Measurements from ENCODE around the gene KIAA0930. TPM values are rescaled to one million over a fixed set of nuclear protein-coding genes. Genes with fewer than 3 reads are reported as not detected.
"Not testable (repeated sequence)": the region's sequence is repeated elsewhere in the genome, so short reads cannot be mapped to it uniquely, and the experiment has no call there.

The KIAA0930 gene
- total RNA-seq, 3 donors from 2014 or later (not counting 1 experiment from before 2014, with no cell fraction given): 32.6 to 39.1 (median 38.4) TPM

DNA sequence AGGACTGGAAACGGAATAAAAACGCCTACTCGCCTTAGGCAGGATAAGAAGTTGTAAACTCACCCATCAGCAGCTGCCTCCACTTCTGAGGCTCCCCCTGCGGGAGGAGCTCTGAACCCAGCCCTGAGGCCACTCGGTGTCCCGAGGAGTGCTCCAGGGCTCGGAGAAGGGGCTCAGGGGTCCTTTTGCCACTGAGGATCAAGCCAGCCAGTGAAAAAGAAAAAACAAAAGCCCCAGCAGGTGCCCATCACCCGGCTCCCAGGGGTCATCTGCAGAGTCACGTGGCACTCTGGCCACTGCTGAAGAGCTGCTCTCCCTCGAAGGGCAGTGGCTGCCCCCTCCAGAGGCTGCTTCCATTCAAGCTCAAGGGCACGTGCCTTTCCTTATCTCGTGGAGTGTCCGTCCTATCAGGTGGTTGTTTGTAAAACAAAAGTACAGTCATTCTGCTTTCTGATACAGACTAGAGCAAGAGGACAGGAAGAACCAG is 48.0 kb downstream of the KIAA0930 start:
- no peak overlapping the region for H3K27ac Mint-ChIP-seq
- H3K27me3 Mint-ChIP-seq (ENCODE audit: low read depth in 2 of 2): no peaks in the 10 kb centered on the region
- no peak overlapping the region for H3K27ac ChIP-seq (ENCODE audit: low read length)

DNA sequence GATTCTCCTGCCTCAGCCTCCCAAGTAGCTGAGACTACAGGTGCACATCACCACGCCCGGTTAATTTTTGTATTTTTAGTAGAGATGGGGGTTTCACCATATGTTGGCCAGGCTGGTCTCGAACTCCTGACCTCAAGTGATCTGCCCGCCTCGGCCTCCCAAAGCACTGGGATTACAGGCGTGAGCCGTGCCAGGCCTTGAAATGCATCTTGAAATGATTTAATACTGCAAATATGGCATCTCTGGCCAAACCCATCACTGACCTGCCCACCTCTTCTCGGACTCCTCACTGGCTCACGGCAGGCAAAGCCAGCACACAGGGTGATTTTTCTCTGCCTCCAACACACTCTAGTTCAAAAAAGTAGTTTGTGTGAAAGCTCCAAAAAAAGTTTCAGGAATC is 48.9 kb downstream of the KIAA0930 start:
- H3K27ac ChIP-seq (ENCODE audit: low read length); H3K27me3 Mint-ChIP-seq (ENCODE audit: low read depth in 2 of 2); H3K9me3 Mint-ChIP-seq; H3K27me3 ChIP-seq (ENCODE audit: control insufficient read depth, insufficient read depth, low read length); H3K9me3 ChIP-seq (ENCODE audit: control insufficient read depth, insufficient read depth, low read length); H3K36me3 Mint-ChIP-seq; intact Hi-C loops (cut with micrococcal nuclease); H3K4me3 Mint-ChIP-seq; H3K4me1 ChIP-seq (ENCODE audit: control insufficient read depth, insufficient read depth, low read length); DNase-seq; H3K4me3 ChIP-seq (ENCODE audit: low read length); H3K27ac Mint-ChIP-seq; ATAC-seq; H3K4me1 Mint-ChIP-seq: not testable (repeated sequence)
- WGBS (ENCODE audit: insufficient coverage): 94% methylated on average over 8 of the region's 9 CpGs
- H3K36me3 ChIP-seq (ENCODE audit: control insufficient read depth, insufficient read depth, low read length): peaks cover 23% of the 10 kb centered on the region

More for the DNA sequence above, 48.0 kb downstream of the KIAA0930 start:
- Mint-ChIP-seq H3K4me3 (no peak overlapping the region), H3K4me1 (no peaks in the 10 kb centered on the region), H3K9me3 (no peaks in the 10 kb centered on the region), H3K36me3 (no peaks in the 10 kb centered on the region)
- 89% methylated on average over 13 of the region's 13 CpGs for WGBS (ENCODE audit: insufficient coverage)
- ATAC-seq (no peak), DNase-seq (no peak)
- TF ChIP-seq, protein P1, sequence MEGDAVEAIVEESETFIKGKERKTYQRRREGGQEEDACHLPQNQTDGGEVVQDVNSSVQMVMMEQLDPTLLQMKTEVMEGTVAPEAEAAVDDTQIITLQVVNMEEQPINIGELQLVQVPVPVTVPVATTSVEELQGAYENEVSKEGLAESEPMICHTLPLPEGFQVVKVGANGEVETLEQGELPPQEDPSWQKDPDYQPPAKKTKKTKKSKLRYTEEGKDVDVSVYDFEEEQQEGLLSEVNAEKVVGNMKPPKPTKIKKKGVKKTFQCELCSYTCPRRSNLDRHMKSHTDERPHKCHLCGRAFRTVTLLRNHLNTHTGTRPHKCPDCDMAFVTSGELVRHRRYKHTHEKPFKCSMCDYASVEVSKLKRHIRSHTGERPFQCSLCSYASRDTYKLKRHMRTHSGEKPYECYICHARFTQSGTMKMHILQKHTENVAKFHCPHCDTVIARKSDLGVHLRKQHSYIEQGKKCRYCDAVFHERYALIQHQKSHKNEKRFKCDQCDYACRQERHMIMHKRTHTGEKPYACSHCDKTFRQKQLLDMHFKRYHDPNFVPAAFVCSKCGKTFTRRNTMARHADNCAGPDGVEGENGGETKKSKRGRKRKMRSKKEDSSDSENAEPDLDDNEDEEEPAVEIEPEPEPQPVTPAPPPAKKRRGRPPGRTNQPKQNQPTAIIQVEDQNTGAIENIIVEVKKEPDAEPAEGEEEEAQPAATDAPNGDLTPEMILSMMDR (IDR thresholded peaks at IDR 0.05): no peak
- H3K4me1 ChIP-seq (ENCODE audit: control insufficient read depth, insufficient read depth, low read length): no peaks in the 10 kb centered on the region
- no peaks in the 10 kb centered on the region for H3K9me3 ChIP-seq (ENCODE audit: control insufficient read depth, insufficient read depth, low read length)
- peaks cover 30% of the 10 kb centered on the region for H3K36me3 ChIP-seq (ENCODE audit: control insufficient read depth, insufficient read depth, low read length)
- intact Hi-C loops (cut with micrococcal nuclease): no loop called here
- H3K4me3 ChIP-seq (ENCODE audit: low read length): no peak overlapping the region
- H3K27me3 ChIP-seq (ENCODE audit: control insufficient read depth, insufficient read depth, low read length): no peaks in the 10 kb centered on the region

DNA sequence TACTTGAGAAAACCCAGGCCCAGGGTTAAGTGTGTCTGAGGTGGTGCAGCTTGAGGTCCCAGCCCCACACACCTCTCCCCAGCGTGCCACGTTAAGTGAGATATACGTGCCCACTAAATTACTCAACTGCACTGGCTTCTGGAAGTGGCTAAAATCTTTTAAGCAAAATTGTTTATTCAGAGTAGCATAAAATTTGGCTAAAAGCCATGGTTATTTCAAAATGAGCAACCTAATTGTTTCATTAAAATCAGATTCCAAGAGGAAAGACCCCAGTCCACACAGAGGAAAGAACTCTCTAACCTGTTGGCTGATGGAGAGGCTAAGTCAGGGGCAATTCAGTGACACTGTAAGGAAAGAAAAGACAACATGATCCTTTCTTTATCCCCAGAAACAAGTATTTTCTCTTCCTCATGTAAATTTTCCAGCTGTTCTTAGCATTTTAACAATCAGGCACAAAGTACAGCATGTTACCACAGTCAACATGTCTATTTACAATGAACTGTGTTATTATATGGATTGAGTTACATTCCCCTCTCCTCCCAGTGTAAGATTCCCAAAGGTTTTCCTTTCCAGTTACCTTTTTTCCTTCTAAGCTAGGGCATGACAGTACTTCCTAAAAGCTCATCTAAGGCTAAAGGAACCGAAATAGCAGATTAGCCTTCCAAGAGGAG is 50.4 kb downstream of the KIAA0930 start:
- H3K36me3 Mint-ChIP-seq: no peaks in the 10 kb centered on the region
- Histone ChIP-seq H3K4me1 (ENCODE audit: control insufficient read depth, insufficient read depth, low read length) (no peaks in the 10 kb centered on the region), H3K4me3 (ENCODE audit: low read length) (no peak overlapping the region), H3K9me3 (ENCODE audit: control insufficient read depth, insufficient read depth, low read length) (no peaks in the 10 kb centered on the region), H3K27me3 (ENCODE audit: control insufficient read depth, insufficient read depth, low read length) (no peaks in the 10 kb centered on the region), H3K36me3 (ENCODE audit: control insufficient read depth, insufficient read depth, low read length) (peaks cover 23% of the 10 kb centered on the region), H3K27ac (ENCODE audit: low read length) (no peak overlapping the region)
- no peak overlapping the region for H3K4me3 Mint-ChIP-seq
- 90% methylated on average over 2 of the region's 4 CpGs for WGBS (ENCODE audit: insufficient coverage)
- TF ChIP-seq, protein P1 (IDR thresholded peaks at IDR 0.05): no peak
- DNase-seq (no peak), ATAC-seq (no peak)
- H3K27ac Mint-ChIP-seq: peak overlapping the region in 1 of 2 donors; percentile 46
- H3K27me3 Mint-ChIP-seq (ENCODE audit: low read depth in 2 of 2): no peaks in the 10 kb centered on the region
- intact Hi-C loops (cut with micrococcal nuclease): no loop called here
- no peaks in the 10 kb centered on the region for H3K9me3 Mint-ChIP-seq
- H3K4me1 Mint-ChIP-seq: peaks cover 0 to 5% of the 10 kb centered on the region in 2 donors

DNA sequence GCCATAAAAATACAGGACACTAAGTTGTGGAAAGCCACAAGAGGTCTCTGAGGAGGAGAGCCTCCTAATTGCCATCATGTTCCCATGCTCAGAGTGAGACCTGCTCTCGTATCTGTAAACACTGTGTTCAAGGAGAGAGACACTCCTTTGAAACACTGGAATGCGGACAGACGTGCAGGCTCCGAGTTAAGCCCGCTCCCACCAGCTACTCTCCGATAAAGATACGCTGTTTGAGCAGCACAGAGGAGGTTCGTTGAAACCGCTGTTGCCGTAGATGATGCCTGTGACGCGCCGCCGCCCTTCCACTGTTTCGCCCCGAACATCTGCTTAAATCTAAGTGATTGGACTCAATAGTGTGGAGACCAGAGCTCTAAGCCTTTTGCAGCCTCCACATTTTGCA is 51.9 kb downstream of the KIAA0930 start:
- H3K9me3 Mint-ChIP-seq: no peaks in the 10 kb centered on the region
- Histone ChIP-seq H3K9me3 (ENCODE audit: control insufficient read depth, insufficient read depth, low read length) (no peaks in the 10 kb centered on the region), H3K36me3 (ENCODE audit: control insufficient read depth, insufficient read depth, low read length) (peaks cover 29% of the 10 kb centered on the region), H3K4me1 (ENCODE audit: control insufficient read depth, insufficient read depth, low read length) (no peaks in the 10 kb centered on the region), H3K27ac (ENCODE audit: low read length) (no peak overlapping the region), H3K4me3 (ENCODE audit: low read length) (no peak overlapping the region), H3K27me3 (ENCODE audit: control insufficient read depth, insufficient read depth, low read length) (no peaks in the 10 kb centered on the region)
- H3K27me3 Mint-ChIP-seq (ENCODE audit: low read depth in 2 of 2): no peaks in the 10 kb centered on the region
- DNase-seq: no peak
- TF ChIP-seq, protein P1 (IDR thresholded peaks at IDR 0.05): no peak
- intact Hi-C loops (cut with micrococcal nuclease): no loop called here
- H3K27ac Mint-ChIP-seq: no peak overlapping the region
- peaks cover 6% of the 10 kb centered on the region for H3K36me3 Mint-ChIP-seq
- no peak for ATAC-seq
- no peak overlapping the region for H3K4me3 Mint-ChIP-seq
- peaks cover 0 to 5% of the 10 kb centered on the region in 2 donors for H3K4me1 Mint-ChIP-seq
- WGBS (ENCODE audit: insufficient coverage): 93% methylated on average over 16 of the region's 16 CpGs

Measured in natural killer cell (primary cell).